Cardiac septum (tissue), 1 donor: ENCODE data around the gene ISY1. TPM values are rescaled to one million over a fixed set of nuclear protein-coding genes. Genes with fewer than 3 reads are reported as not detected.
"Not testable (repeated sequence)": the region's sequence is repeated elsewhere in the genome, so short reads cannot be mapped to it uniquely, and the experiment has no call there.

Experiments
- DNase-seq: peaks from one replicate; pipeline ENCODE4 v3.0.0-alpha.2; 2020; ENCODE audit warnings: low spot score
- intact Hi-C: fragments of 100-400 bp; cut with DNase I; formaldehyde crosslinking; loops from one replicate; pipeline ENCODE4 v1.14.0; 2022
- total RNA-seq: library from RNA; stranded (reverse); fragmentation: NEBNext Ultra II Directional; extraction: Animal tissue kit (Norgen Biotek cat#: 25700); gene quantifications from one replicate; pipeline ENCODE4 v1.2.1, GENCODE V29; 2021
- donor health status: DM: no; HTN: no; CAD: no.

Gene ISY1
- total RNA-seq, 1 donor from 2014 or later = 23.9 TPM

- intact Hi-C loops = no loop called here
- no peak for DNase-seq
Observed at GRCh38 chr3:129122412-129123011, 38.4 kb downstream of the ISY1 start.

DNA sequence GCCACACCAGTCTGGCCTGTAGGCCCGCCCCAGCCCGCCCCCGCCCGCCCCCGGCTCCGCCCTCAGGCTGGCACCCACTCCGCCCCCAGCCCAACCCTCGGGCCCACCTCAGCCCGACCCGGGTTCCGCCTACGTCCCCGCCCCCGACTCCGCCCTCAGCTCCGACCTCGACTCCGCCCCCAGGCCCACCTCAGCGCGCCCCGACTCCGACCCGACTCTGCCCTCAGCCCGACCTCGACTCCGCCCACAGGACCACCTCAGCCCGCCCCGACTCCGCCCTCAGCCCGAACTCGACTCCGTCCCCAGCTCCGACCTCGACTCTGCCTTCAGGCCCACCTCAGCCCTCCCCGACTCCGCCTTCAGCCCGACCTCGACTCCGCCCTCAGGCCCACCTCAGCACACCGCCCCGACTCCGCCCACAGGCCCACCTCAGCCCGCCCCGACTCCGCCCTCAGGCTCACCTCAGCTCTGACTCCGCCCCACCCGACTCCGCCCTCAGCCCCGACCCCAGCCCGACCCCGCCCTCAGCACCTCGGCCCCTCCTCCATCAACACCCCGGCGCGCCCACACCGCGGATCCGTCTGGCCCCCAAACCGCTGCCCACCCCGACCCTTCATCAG, 39.0 kb downstream of the ISY1 start, which contains the start of gene RAB43:
RAB43 (minus strand) TSS at position 13 of the 620 bp plus-strand sequence. CDS start 315 bp downstream, outside the sequence.
- DNase-seq = peak; percentile 94
- intact Hi-C loops = no loop called here

DNA sequence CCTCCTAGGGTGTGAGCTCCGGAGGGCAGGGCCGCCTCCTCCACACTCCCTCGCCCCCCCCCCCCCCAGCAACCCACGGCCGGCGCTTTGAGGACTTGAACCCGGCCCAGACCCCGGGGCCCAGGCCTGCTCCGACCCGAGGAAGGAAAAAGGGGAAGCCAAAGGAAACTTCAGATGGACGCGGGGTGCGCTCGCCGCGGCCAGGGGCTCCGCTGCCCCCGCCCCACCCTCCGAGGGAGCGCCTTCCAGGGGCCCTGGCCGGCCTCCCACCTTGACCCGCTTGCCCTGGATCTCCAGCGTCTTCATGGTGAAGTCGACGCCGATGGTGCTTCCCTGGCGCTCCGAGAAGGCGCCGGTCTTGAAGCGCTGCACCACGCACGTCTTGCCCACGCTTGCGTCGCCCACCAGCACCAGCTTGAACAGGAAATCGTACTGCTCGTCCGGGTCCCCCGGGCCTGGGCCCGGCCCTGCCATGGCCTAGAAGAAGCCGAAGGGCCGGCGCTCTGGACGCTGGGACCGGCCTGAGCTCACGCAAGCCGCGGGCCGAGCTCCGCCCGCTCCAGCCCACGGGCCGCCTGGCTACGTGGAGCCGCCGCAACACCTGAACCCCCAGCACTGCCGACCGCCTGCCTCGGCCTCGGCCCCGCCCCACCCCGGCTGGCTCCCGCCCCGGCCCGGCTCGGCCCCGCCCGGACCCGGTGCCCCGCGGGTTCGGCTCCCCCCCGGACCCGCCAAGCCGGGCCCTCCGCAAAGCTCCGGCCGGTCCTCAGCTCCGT, 39.7 kb downstream of the ISY1 start:
- peak; percentile 76 for DNase-seq
- intact Hi-C loops = no loop called here

DNA sequence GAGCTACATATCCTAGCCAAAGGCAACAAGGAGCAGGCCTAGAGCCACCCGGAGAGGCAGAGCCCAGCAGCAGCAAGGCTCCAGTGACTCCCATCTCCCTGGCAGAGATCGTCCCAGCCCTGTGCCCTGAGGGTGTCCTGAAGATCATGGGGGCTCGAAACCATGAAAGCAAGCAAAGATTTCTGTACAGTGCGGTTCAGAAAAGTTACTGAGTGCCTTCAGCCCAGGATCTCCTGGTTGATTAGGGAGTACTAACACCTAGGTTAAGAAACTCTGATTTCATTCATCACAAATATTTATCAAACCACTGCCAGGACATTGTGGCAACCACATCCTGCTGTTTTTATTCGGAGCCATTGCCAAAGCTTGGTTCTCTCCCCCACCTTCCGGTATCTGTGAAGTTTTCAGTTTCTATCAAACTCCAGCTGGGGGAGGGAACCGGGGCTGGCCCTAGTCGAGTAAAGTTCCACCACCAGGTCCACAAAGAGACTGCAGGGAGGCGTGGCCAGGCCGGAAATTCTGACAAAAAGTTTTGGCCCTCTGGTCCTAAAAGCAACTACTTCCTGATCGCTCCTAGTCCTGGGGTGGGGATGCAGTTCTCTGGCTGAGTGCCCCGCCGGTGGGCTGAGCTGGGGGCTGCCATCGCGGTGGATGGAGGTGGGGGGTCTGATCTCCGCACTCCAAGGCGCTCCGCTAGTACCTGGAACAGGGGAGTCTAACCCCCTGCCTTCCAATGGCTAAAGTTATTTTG, 40.4 kb downstream of the ISY1 start:
- peak; percentile 93 for DNase-seq
- intact Hi-C loops = no loop called here

DNA sequence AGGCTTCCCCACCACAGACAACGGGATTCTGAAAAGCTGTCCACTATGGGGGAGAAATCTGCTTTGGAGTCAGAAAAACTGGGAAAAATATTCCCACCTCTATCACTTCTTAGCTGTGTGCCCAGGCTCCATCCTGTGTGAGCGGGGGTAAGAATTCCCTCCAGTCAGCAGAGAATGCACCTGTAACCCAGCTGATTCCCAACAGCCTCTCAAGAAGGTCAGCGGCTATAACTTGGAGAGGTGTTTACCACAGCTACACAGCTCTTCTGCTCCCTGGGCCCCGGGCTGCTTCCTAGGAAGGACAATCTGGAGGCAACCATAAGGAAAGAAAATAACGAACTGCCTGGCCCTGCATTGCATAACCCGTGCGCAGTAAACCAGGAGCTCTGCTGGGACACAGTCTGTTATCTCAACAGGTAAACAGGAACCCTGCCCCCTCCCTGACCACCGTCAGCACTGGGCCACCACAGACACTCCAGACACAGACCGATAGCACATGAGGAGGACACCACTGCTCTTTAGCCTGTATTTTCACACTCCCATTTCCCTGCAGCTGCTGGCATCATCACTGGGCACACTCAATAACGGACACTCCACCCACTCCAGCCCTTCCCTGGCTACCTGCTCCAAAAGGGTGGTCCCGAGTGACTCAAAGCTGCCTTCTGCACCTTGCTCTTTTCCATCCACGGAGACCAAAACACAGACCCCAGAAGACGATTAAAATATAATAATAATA, 41.3 kb downstream of the ISY1 start:
- intact Hi-C loops = no loop called here
- peak; percentile 84 for DNase-seq

GRCh38 chr3:129118745-129119144, 42.1 kb downstream of the ISY1 start:
- intact Hi-C loops = no loop called here
- no peak for DNase-seq

- DNase-seq = no peak
- intact Hi-C loops = no loop called here
Observed at GRCh38 chr3:129117134-129117533, 43.7 kb downstream of the ISY1 start.

GRCh38 chr3:129116482-129116946, 44.3 kb downstream of the ISY1 start:
- DNase-seq = no peak
- intact Hi-C loops = no loop called here

DNA sequence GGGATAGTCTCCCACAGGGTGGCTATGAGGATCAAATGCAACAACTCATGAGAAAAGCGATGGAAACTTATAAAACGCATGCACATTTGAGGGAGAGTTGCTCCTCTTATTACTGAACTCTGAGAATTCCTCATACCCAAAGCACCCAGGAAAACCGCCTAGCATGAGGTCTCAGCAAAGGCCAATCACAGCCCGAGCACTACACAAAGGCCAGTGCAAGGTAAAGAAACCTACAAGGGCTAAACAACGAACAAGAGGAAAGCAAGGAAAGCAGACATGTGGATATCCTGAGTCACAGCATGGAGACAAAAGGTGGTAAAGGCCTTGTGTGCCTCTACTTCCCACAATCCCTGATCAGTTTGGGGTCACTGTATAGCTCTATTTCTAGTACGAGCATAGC, 46.4 kb downstream of the ISY1 start:
- no peak for DNase-seq
- intact Hi-C loops = no loop called here

- no peak for DNase-seq
- intact Hi-C loops = no loop called here
Observed at GRCh38 chr3:129112308-129113052, 48.4 kb downstream of the ISY1 start.

GRCh38 chr3:129111076-129111780, 49.6 kb downstream of the ISY1 start:
- intact Hi-C loops, DNase-seq: not testable (repeated sequence)

GRCh38 chr3:129107793-129108192, 53.1 kb downstream of the ISY1 start:
- DNase-seq = no peak
- intact Hi-C loops = loop anchor here (5.0 kb wide), 1 partner anchor 55 kb away; no protein-coding TSS in a partner anchor

- intact Hi-C loops = loop anchor here (5.0 kb wide), 1 partner anchor 55 kb away; no protein-coding TSS in a partner anchor
- no peak for DNase-seq
Observed at GRCh38 chr3:129106866-129107565, 53.8 kb downstream of the ISY1 start.

GRCh38 chr3:129106320-129106719, 54.5 kb downstream of the ISY1 start:
- no peak for DNase-seq

DNA sequence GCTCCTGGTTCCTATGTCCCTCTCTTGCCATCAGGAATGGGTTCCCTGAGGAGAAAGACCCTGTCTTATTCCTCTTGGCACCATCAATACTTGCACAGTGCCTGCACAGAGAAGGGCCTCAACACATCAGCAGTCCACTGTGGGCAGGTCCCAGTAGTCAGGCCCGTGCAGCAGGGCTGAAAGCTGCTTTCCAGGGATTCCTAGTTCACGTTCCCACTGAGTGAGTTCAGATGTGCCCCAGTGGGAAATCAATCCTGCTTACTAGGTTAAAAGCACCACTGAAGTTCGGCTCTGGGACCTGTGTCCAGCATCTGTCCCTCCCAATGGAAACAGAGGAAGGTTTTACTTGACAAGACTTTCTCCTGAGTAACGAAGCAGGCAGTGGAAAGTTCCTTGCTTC, 55.0 kb downstream of the ISY1 start:
- no peak for DNase-seq
- intact Hi-C loops = loop anchor here (5.0 kb wide), 1 partner anchor 54 kb away; no protein-coding TSS in a partner anchor

More at GRCh38 chr3:129106320-129106719, 54.5 kb downstream of the ISY1 start:
- intact Hi-C loops = loop anchor here (5.0 kb wide), 1 partner anchor 54 kb away; no protein-coding TSS in a partner anchor

DNA sequence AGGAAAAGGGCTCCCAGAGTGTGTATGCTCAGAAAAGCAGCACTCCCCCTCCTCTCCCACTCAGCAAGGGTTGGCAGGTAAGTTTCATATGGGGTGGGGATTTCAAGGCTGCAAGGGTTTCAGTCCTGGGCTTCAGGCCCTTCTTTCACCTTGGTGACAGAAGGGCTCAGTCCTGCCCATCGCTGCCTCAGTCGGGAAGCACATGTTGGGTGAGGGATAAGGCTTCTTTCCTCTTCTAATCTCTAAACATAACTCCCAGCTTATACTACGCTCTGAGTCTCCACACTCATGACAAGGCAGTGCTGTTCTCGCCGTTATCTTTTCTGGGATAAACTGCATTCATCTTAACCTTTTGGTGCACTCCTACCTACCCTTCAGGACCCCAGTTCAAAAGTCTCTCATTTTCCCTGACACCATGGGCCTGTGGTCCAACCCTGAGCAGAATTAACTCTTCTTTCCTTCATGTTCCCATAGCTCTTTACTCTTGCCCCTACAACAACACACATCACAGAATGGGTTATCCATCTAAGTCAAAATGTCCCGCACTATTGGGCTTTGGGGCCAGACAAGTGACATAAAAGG, 56.3 kb downstream of the ISY1 start:
- DNase-seq = no peak
- intact Hi-C loops = loop anchor here (5.0 kb wide), 1 partner anchor 52 kb away; no protein-coding TSS in a partner anchor

GRCh38 chr3:129104051-129104450, 56.8 kb downstream of the ISY1 start:
- intact Hi-C loops = no loop called here
- no peak for DNase-seq
